Peyer's patch (tissue), 4 donors: ENCODE results near the gene ARMH2.

Experiments
- CTCF ChIP-seq, 6 experiments: fragments of 450-650 bp in 4 of 6; fragments of 200-600 bp in 2 of 6; sonication (generic) in 1 of 6; IDR thresholded peaks; one replicate each; pipeline ENCODE4 v1.5.1; 2017 to 2019; ENCODE audit warnings: antibody characterized with exemption in 6 of 6, mild to moderate bottlenecking in 3 of 6, moderate library complexity in 1 of 6
- POLR2A ChIP-seq, 2 donors: fragments of 450-650 bp; IDR thresholded peaks; one replicate each; pipeline ENCODE4 v1.5.1; 2017; ENCODE audit warnings: antibody characterized with exemption in 2 of 2, mild to moderate bottlenecking in 2 of 2, moderate library complexity in 2 of 2

GRCh38 chr6:24753545-24753944 lies 45.2 kb downstream of the ARMH2 start:
- TF ChIP-seq CTCF (IDR thresholded peaks at IDR 0.05), result no peak
- no peak for TF ChIP-seq POLR2A (IDR thresholded peaks at IDR 0.05)
